HEK293 (cell line): ENCODE data around the gene ABCA7.

Experiments used
- BCL11B ChIP-seq: fragments of 450-650 bp; formaldehyde crosslinking; IDR thresholded peaks from 2 replicates; pipeline ENCODE4 v1.5.1; 2016; ENCODE audit warnings: low read depth, missing biosample characterization, missing genetic modification characterization
- GLI4 ChIP-seq: fragments of 450-650 bp; formaldehyde crosslinking; IDR thresholded peaks from 2 replicates; pipeline ENCODE4 v1.5.1; 2016; ENCODE audit warnings: missing biosample characterization, missing genetic modification characterization
- HOXA7 ChIP-seq: sonication (generic); formaldehyde crosslinking; IDR thresholded peaks from 2 replicates; pipeline ENCODE4 v1.8.1; 2022; ENCODE audit warnings: missing genetic modification reagents, borderline replicate concordance
- IKZF3 ChIP-seq: fragments of 450-650 bp; IDR thresholded peaks from 2 replicates; pipeline ENCODE4 v1.5.0; 2018; ENCODE audit warnings: missing biosample characterization, mild to moderate bottlenecking, missing genetic modification characterization, moderate library complexity
- KLF16 ChIP-seq: fragments of 450-650 bp; formaldehyde crosslinking; IDR thresholded peaks from 2 replicates; pipeline ENCODE4 v1.5.1; 2017; ENCODE audit warnings: missing biosample characterization, missing genetic modification characterization
- KLF8 ChIP-seq: fragments of 450-650 bp; formaldehyde crosslinking; IDR thresholded peaks from 2 replicates; pipeline ENCODE4 v1.5.1; 2016; ENCODE audit warnings: missing biosample characterization, missing genetic modification characterization
- PBX3 ChIP-seq: sonication (generic); formaldehyde crosslinking; IDR thresholded peaks from 2 replicates; pipeline ENCODE4 v1.8.1; 2022; ENCODE audit warnings: mild to moderate bottlenecking, moderate library complexity, missing genetic modification reagents
- ZBTB20 ChIP-seq: fragments of 450-650 bp; formaldehyde crosslinking; IDR thresholded peaks from 2 replicates; pipeline ENCODE4 v1.5.1; 2016; ENCODE audit warnings: missing biosample characterization, missing genetic modification characterization
- ZBTB26 ChIP-seq: fragments of 450-650 bp; formaldehyde crosslinking; optimal IDR thresholded peaks from 2 replicates; pipeline ENCODE3; 2016; ENCODE audit warnings: missing biosample characterization, mild to moderate bottlenecking, missing genetic modification characterization
- ZBTB6 ChIP-seq: fragments of 450-650 bp; formaldehyde crosslinking; IDR thresholded peaks from 2 replicates; pipeline ENCODE4 v1.5.1; 2017; ENCODE audit warnings: missing biosample characterization, missing genetic modification characterization
- ZBTB8A ChIP-seq: fragments of 450-650 bp; formaldehyde crosslinking; IDR thresholded peaks from 2 replicates; pipeline ENCODE4 v1.5.1; 2016; ENCODE audit warnings: missing biosample characterization, missing genetic modification characterization
- ZFP69B ChIP-seq: fragments of 450-650 bp; formaldehyde crosslinking; IDR thresholded peaks from 2 replicates; pipeline ENCODE4 v1.5.1; 2016; ENCODE audit warnings: missing biosample characterization, missing genetic modification characterization
- ZNF10 ChIP-seq: fragments of 450-650 bp; formaldehyde crosslinking; IDR thresholded peaks from 2 replicates; pipeline ENCODE4 v1.5.1; 2017; ENCODE audit warnings: missing biosample characterization, missing genetic modification characterization
- ZNF114 ChIP-seq: fragments of 450-650 bp; formaldehyde crosslinking; IDR thresholded peaks from 2 replicates; pipeline ENCODE4 v1.5.0; 2017; ENCODE audit warnings: missing biosample characterization, missing genetic modification characterization
- ZNF121 ChIP-seq: fragments of 450-650 bp; formaldehyde crosslinking; IDR thresholded peaks from 2 replicates; pipeline ENCODE4 v1.5.1; 2016; ENCODE audit warnings: missing biosample characterization, missing genetic modification characterization
- ZNF133 ChIP-seq: fragments of 450-650 bp; formaldehyde crosslinking; IDR thresholded peaks from 2 replicates; pipeline ENCODE4 v1.5.1; 2016; ENCODE audit warnings: missing biosample characterization, missing genetic modification characterization
- ZNF138 ChIP-seq: fragments of 450-650 bp; formaldehyde crosslinking; IDR thresholded peaks from 2 replicates; pipeline ENCODE4 v1.5.1; 2016; ENCODE audit warnings: missing biosample characterization, missing genetic modification characterization, borderline replicate concordance
- ZNF16 ChIP-seq: fragments of 450-650 bp; formaldehyde crosslinking; IDR thresholded peaks from 2 replicates; pipeline ENCODE4 v1.5.1; 2016; ENCODE audit warnings: low read depth, missing biosample characterization, missing genetic modification characterization
- ZNF211 ChIP-seq: fragments of 450-650 bp; formaldehyde crosslinking; IDR thresholded peaks from 2 replicates; pipeline ENCODE4 v1.5.1; 2016; ENCODE audit warnings: low read depth, missing biosample characterization, missing genetic modification characterization
- ZNF214 ChIP-seq: fragments of 450-650 bp; formaldehyde crosslinking; IDR thresholded peaks from 2 replicates; pipeline ENCODE4 v1.5.1; 2017; ENCODE audit warnings: missing biosample characterization, mild to moderate bottlenecking, missing genetic modification characterization, borderline replicate concordance
- ZNF302 ChIP-seq: fragments of 450-650 bp; formaldehyde crosslinking; IDR thresholded peaks from 2 replicates; pipeline ENCODE4 v1.5.1; 2016; ENCODE audit warnings: missing biosample characterization, missing genetic modification characterization, low read depth
- ZNF335 ChIP-seq: fragments of 450-650 bp; formaldehyde crosslinking; conservative IDR thresholded peaks from 2 replicates; pipeline ENCODE4 v1.5.1; 2016; ENCODE audit warnings: missing biosample characterization, missing genetic modification characterization
- ZNF362 ChIP-seq: fragments of 450-650 bp; formaldehyde crosslinking; IDR thresholded peaks from 2 replicates; pipeline ENCODE4 v1.5.1; 2016; ENCODE audit warnings: missing biosample characterization, missing genetic modification characterization
- ZNF37A ChIP-seq: fragments of 450-650 bp; IDR thresholded peaks from 2 replicates; pipeline ENCODE4 v1.5.1; 2018; ENCODE audit warnings: missing biosample characterization, missing genetic modification characterization
- ZNF423 ChIP-seq: fragments of 450-650 bp; formaldehyde crosslinking; IDR thresholded peaks from 2 replicates; pipeline ENCODE4 v1.5.1; 2016; ENCODE audit warnings: missing biosample characterization, missing genetic modification characterization
- ZNF426 ChIP-seq: fragments of 450-650 bp; formaldehyde crosslinking; IDR thresholded peaks from 2 replicates; pipeline ENCODE4 v1.5.1; 2017; ENCODE audit warnings: missing biosample characterization, missing genetic modification characterization, mild to moderate bottlenecking, inconsistent platforms, moderate library complexity
- ZNF433 ChIP-seq: fragments of 450-650 bp; formaldehyde crosslinking; IDR thresholded peaks from 2 replicates; pipeline ENCODE4 v1.5.1; 2016; ENCODE audit warnings: missing biosample characterization, missing genetic modification characterization, low read depth
- ZNF530 ChIP-seq: fragments of 450-650 bp; formaldehyde crosslinking; IDR thresholded peaks from 2 replicates; pipeline ENCODE4 v1.5.1; 2016; ENCODE audit warnings: low read depth, missing biosample characterization, missing genetic modification characterization
- ZNF549 ChIP-seq: fragments of 450-650 bp; IDR thresholded peaks from 2 replicates; pipeline ENCODE4 v1.5.1; 2018; ENCODE audit warnings: missing biosample characterization, missing genetic modification characterization, mild to moderate bottlenecking, inconsistent platforms, moderate library complexity
- ZNF558 ChIP-seq: fragments of 450-650 bp; formaldehyde crosslinking; IDR thresholded peaks from 2 replicates; pipeline ENCODE4 v1.5.1; 2016; ENCODE audit warnings: missing biosample characterization, missing genetic modification characterization
- ZNF639 ChIP-seq: fragments of 450-650 bp; formaldehyde crosslinking; IDR thresholded peaks from 2 replicates; pipeline ENCODE4 v1.5.1; 2016; ENCODE audit warnings: missing biosample characterization, missing genetic modification characterization
- ZNF670 ChIP-seq: fragments of 450-650 bp; formaldehyde crosslinking; IDR thresholded peaks from 2 replicates; pipeline ENCODE4 v1.5.1; 2016; ENCODE audit warnings: missing biosample characterization, missing genetic modification characterization, low read depth
- ZNF747 ChIP-seq: fragments of 450-650 bp; formaldehyde crosslinking; IDR thresholded peaks from 2 replicates; pipeline ENCODE4 v1.5.1; 2016; ENCODE audit warnings: missing biosample characterization, missing genetic modification characterization
- ZNF785 ChIP-seq: fragments of 450-650 bp; formaldehyde crosslinking; IDR thresholded peaks from 2 replicates; pipeline ENCODE4 v1.5.1; 2016; ENCODE audit warnings: missing biosample characterization, missing genetic modification characterization
- ZNF830 ChIP-seq: fragments of 450-650 bp; IDR thresholded peaks from 2 replicates; pipeline ENCODE4 v1.5.0; 2018; ENCODE audit warnings: missing biosample characterization, missing genetic modification characterization, low read depth, mild to moderate bottlenecking, moderate library complexity
- ZNF843 ChIP-seq: fragments of 450-650 bp; formaldehyde crosslinking; IDR thresholded peaks from 2 replicates; pipeline ENCODE4 v1.5.1; 2016; ENCODE audit warnings: missing biosample characterization, missing genetic modification characterization

The ABCA7 gene

GRCh38 chr19:1039646-1040475, at the start of gene ABCA7 (continued):
- TF ChIP-seq ZNF114 (no peak), ZNF423 (tag by site-specific recombination) (no peak), ZNF362 (tag by site-specific recombination) (no peak), ZNF747 (tag by site-specific recombination) (no peak), KLF16 (tag by site-specific recombination) (peak; percentile 97), ZNF639 (no peak; the same call in 1 of the 2 replicates), BCL11B (tag by site-specific recombination) (peak; percentile 59; the same call in 1 of the 2 replicates), PBX3 (CRISPR knock-in tag) (peak; percentile 100), ZNF830 (tag by site-specific recombination) (no peak), ZNF843 (tag by site-specific recombination) (no peak; the same call in 1 of the 2 replicates), GLI4 (tag by site-specific recombination) (no peak), ZNF16 (no peak), IKZF3 (peak; percentile 94), ZNF558 (tag by site-specific recombination) (0 out of 2 replicates have a peak, but pooled peaks have one; percentile 21), ZNF214 (tag by site-specific recombination) (no peak), KLF8 (tag by site-specific recombination) (peak; percentile 98), ZBTB8A (tag by site-specific recombination) (peak; percentile 90), ZNF133 (tag by site-specific recombination) (no peak), ZNF335 (tag by site-specific recombination) (peak; percentile 92), ZFP69B (tag by site-specific recombination) (0 out of 2 replicates have a peak, but pooled peaks have one; percentile 11), ZNF37A (tag by site-specific recombination) (no peak), ZBTB20 (tag by site-specific recombination) (peak; percentile 61; the same call in 1 of the 2 replicates), ZNF211 (tag by site-specific recombination) (no peak), ZNF302 (tag by site-specific recombination) (no peak), ZNF670 (tag by site-specific recombination) (no peak), ZBTB26 (tag by site-specific recombination) (peak; percentile 100), ZBTB6 (0 out of 2 replicates have a peak, but pooled peaks have one; percentile 35), ZNF121 (tag by site-specific recombination) (no peak), ZNF433 (tag by site-specific recombination) (no peak), ZNF10 (no peak), ZNF785 (no peak), ZNF549 (tag by site-specific recombination) (no peak), HOXA7 (CRISPR knock-in tag) (no peak), ZNF426 (tag by site-specific recombination) (no peak), ZNF138 (tag by site-specific recombination) (no peak), ZNF530 (tag by site-specific recombination) (no peak)
